ENCODE data around the gene MYO5A.

DNA sequence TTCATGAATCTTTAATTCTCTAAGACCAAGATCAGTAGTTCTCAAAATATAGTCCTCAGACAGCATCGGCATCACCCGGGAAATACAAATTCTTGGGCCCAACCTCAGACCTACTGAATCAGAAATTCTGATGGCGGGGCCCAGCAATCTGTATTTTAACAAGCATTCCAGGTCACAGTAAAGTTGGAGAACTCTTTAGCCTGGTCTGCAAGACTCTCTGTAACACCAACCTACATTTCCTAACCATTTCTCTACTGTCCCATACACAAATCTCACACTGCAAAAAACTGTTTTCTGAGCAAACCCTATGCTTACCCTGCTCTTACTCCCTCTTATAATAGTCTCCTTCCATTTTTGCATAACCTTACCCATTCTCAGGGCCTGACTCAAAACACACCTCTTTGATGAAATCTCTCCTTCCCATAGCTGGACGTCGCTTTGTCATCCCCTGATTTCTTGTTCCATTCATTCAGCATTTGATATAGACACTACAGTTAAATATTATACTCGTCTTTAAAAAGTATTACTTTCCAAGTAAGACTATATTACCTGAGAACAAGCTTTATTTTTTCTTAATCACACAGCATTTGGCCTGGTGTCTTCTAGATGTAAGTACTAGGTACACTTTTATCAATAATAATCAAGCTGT is 149.8 kb downstream of the MYO5A start:
- TF ChIP-seq, protein P1, sequence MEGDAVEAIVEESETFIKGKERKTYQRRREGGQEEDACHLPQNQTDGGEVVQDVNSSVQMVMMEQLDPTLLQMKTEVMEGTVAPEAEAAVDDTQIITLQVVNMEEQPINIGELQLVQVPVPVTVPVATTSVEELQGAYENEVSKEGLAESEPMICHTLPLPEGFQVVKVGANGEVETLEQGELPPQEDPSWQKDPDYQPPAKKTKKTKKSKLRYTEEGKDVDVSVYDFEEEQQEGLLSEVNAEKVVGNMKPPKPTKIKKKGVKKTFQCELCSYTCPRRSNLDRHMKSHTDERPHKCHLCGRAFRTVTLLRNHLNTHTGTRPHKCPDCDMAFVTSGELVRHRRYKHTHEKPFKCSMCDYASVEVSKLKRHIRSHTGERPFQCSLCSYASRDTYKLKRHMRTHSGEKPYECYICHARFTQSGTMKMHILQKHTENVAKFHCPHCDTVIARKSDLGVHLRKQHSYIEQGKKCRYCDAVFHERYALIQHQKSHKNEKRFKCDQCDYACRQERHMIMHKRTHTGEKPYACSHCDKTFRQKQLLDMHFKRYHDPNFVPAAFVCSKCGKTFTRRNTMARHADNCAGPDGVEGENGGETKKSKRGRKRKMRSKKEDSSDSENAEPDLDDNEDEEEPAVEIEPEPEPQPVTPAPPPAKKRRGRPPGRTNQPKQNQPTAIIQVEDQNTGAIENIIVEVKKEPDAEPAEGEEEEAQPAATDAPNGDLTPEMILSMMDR (IDR thresholded peaks at IDR 0.05) = no peak
- TF ChIP-seq, protein P2, sequence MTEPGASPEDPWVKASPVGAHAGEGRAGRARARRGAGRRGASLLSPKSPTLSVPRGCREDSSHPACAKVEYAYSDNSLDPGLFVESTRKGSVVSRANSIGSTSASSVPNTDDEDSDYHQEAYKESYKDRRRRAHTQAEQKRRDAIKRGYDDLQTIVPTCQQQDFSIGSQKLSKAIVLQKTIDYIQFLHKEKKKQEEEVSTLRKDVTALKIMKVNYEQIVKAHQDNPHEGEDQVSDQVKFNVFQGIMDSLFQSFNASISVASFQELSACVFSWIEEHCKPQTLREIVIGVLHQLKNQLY (CRISPR knock-in tag; IDR thresholded peaks at IDR 0.05) = no peak
- TF ChIP-seq ZNF219 (CRISPR knock-in tag; IDR thresholded peaks at IDR 0.05; ENCODE audit: borderline replicate concordance) = no peak
- TF ChIP-seq, protein P3, sequence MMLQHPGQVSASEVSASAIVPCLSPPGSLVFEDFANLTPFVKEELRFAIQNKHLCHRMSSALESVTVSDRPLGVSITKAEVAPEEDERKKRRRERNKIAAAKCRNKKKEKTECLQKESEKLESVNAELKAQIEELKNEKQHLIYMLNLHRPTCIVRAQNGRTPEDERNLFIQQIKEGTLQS (CRISPR knock-in tag; conservative IDR thresholded peaks at IDR 0.05) = no peak
- TF ChIP-seq IRF2 (CRISPR knock-in tag; IDR thresholded peaks at IDR 0.05; ENCODE audit: borderline replicate concordance, low read depth) = no peak
- TF ChIP-seq ETV6 (CRISPR knock-in tag; IDR thresholded peaks at IDR 0.05) = no peak
- TF ChIP-seq, protein P4, sequence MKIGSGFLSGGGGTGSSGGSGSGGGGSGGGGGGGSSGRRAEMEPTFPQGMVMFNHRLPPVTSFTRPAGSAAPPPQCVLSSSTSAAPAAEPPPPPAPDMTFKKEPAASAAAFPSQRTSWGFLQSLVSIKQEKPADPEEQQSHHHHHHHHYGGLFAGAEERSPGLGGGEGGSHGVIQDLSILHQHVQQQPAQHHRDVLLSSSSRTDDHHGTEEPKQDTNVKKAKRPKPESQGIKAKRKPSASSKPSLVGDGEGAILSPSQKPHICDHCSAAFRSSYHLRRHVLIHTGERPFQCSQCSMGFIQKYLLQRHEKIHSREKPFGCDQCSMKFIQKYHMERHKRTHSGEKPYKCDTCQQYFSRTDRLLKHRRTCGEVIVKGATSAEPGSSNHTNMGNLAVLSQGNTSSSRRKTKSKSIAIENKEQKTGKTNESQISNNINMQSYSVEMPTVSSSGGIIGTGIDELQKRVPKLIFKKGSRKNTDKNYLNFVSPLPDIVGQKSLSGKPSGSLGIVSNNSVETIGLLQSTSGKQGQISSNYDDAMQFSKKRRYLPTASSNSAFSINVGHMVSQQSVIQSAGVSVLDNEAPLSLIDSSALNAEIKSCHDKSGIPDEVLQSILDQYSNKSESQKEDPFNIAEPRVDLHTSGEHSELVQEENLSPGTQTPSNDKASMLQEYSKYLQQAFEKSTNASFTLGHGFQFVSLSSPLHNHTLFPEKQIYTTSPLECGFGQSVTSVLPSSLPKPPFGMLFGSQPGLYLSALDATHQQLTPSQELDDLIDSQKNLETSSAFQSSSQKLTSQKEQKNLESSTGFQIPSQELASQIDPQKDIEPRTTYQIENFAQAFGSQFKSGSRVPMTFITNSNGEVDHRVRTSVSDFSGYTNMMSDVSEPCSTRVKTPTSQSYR (CRISPR knock-in tag; IDR thresholded peaks at IDR 0.05) = no peak
- TF ChIP-seq NR3C1 (CRISPR knock-in tag; conservative IDR thresholded peaks at IDR 0.05; ENCODE audit: low read depth) = no peak
